IMR-90 (cell line): ENCODE results near the gene RAP1A. TPM values are rescaled to one million over a fixed set of nuclear protein-coding genes. Genes with fewer than 3 reads are reported as not detected.

Experiments used
- ATAC-seq: fragments of 200-7000 bp; cut with Tn5 transposase; 2 replicates; pipeline ENCODE4 v1.9.1; 2020; ENCODE audit warnings: low read depth, mild to moderate bottlenecking, moderate library complexity
- BruUV-seq: library from RNA; stranded (reverse); fragments of 400-500 nt; replicated peaks from 2 replicates; lab custom pipeline; 2021; lab: Mats Ljungman, UMichigan
- CTCF ChIA-PET: fragments of 300-600 bp; formaldehyde crosslinking; extraction: SDS; loops from one replicate; lab custom pipeline; 2021; ENCODE audit warnings: antibody characterized with exemption; lab: Yijun Ruan, JAX
- POLR2A ChIA-PET: fragments of 300-600 bp; sonication (Branson Sonifier 250); formaldehyde crosslinking; loops from one replicate; lab custom pipeline; 2022; ENCODE audit warnings: antibody characterized with exemption; ENCODE audit not compliant: unreplicated experiment; lab: Charles Lee
- DNase-seq: peaks from one replicate; pipeline ENCODE4 v3.0.0; 2013
- H2AFZ ChIP-seq: replicated peaks from 2 replicates; pipeline ENCODE3; 2013; ENCODE audit warnings: low read length, mild to moderate bottlenecking; ENCODE audit not compliant: poor library complexity
- H2AK5ac ChIP-seq: 2 replicates; pipeline ENCODE4 v1.6.1; 2013; ENCODE audit warnings: low read depth, low read length, inconsistent platforms
- H2AK9ac ChIP-seq: replicated peaks from 2 replicates; pipeline ENCODE3; 2013; ENCODE audit warnings: mild to moderate bottlenecking, low read depth, low read length, moderate library complexity; ENCODE audit not compliant: poor library complexity
- H2BK120ac ChIP-seq: 2 replicates; pipeline ENCODE4 v1.6.1; 2013; ENCODE audit warnings: low read depth, low read length, inconsistent platforms
- H2BK15ac ChIP-seq: 3 replicates; pipeline ENCODE4 v1.6.1; 2013; ENCODE audit warnings: low read depth, low read length, inconsistent platforms
- H2BK20ac ChIP-seq: 2 replicates; pipeline ENCODE4 v1.6.1; 2013; ENCODE audit warnings: low read depth, mild to moderate bottlenecking, inconsistent platforms, low read length, moderate library complexity
- H2BK5ac ChIP-seq: 2 replicates; pipeline ENCODE4 v1.6.1; 2013; ENCODE audit warnings: mild to moderate bottlenecking, low read depth, low read length, inconsistent platforms; ENCODE audit not compliant: poor library complexity, severe bottlenecking
- H3K14ac ChIP-seq: replicated peaks from 2 replicates; pipeline ENCODE4 v1.6.1; 2013; ENCODE audit warnings: low read depth, low read length, inconsistent platforms
- H3K18ac ChIP-seq: 2 replicates; pipeline ENCODE4 v1.6.1; 2013; ENCODE audit warnings: low read depth, low read length, control low read depth
- H3K23ac ChIP-seq: 2 replicates; pipeline ENCODE4 v1.6.1; 2013; ENCODE audit warnings: low read depth, low read length, inconsistent platforms
- H3K27ac ChIP-seq: 2 replicates; pipeline ENCODE4 v1.5.1; 2013; ENCODE audit warnings: mild to moderate bottlenecking, control low read depth, low read length; ENCODE audit not compliant: insufficient read depth
- H3K27me3 ChIP-seq: 2 replicates; pipeline ENCODE4 v1.6.1; 2013; ENCODE audit warnings: low read length; ENCODE audit not compliant: control insufficient read depth, insufficient read depth
- H3K36me3 ChIP-seq: 2 replicates; pipeline ENCODE4 v1.6.1; 2013; ENCODE audit warnings: low read length, mixed read lengths; ENCODE audit not compliant: control insufficient read depth, insufficient read depth
- H3K4ac ChIP-seq: 2 replicates; pipeline ENCODE4 v1.6.1; 2013; ENCODE audit warnings: low read depth, low read length, inconsistent platforms
- H3K4me1 ChIP-seq: 2 replicates; pipeline ENCODE4 v1.6.1; 2013; ENCODE audit warnings: low read length, mixed read lengths; ENCODE audit not compliant: control insufficient read depth, insufficient read depth
- H3K4me2 ChIP-seq: 2 replicates; pipeline ENCODE4 v1.6.1; 2013; ENCODE audit warnings: low read depth, mild to moderate bottlenecking, control low read depth, low read length, moderate library complexity
- H3K4me3 ChIP-seq: 2 replicates; pipeline ENCODE4 v1.5.1; 2013; ENCODE audit warnings: low read depth, mild to moderate bottlenecking, control low read depth, low read length, moderate library complexity; ENCODE audit not compliant: insufficient read depth
- H3K56ac ChIP-seq: 2 replicates; pipeline ENCODE4 v1.6.1; 2013; ENCODE audit warnings: low read length, inconsistent platforms; ENCODE audit not compliant: insufficient read depth; ENCODE audit errors: extremely low read depth
- H3K79me1 ChIP-seq, 2 experiments: 2 replicates each; pipeline ENCODE4 v1.6.1; 2013; ENCODE audit warnings: low read length in 2 of 2, inconsistent platforms in 1 of 2, low read depth in 1 of 2
- H3K9ac ChIP-seq: 2 replicates; pipeline ENCODE4 v1.6.1; 2013; ENCODE audit warnings: low read depth, low read length, control low read depth
- H3K9me1 ChIP-seq: 2 replicates; pipeline ENCODE4 v1.6.1; 2013; ENCODE audit warnings: low read length, inconsistent platforms; ENCODE audit not compliant: insufficient read depth
- H3K9me3 ChIP-seq: 2 replicates; pipeline ENCODE4 v1.6.1; 2013; ENCODE audit warnings: low read length; ENCODE audit not compliant: control insufficient read depth, insufficient read depth
- H4K20me1 ChIP-seq: 2 replicates; pipeline ENCODE4 v1.6.1; 2013; ENCODE audit warnings: low read length, inconsistent platforms; ENCODE audit not compliant: insufficient read depth
- H4K5ac ChIP-seq: 2 replicates; pipeline ENCODE4 v1.6.1; 2013; ENCODE audit warnings: mild to moderate bottlenecking, low read depth, low read length, control low read depth
- H4K8ac ChIP-seq, 2 experiments: 2 replicates each; pipeline ENCODE4 v1.6.1; 2013; ENCODE audit warnings: low read depth in 2 of 2, low read length in 2 of 2, control low read depth in 1 of 2, inconsistent platforms in 1 of 2
- H4K91ac ChIP-seq: 2 replicates; pipeline ENCODE4 v1.6.1; 2013; ENCODE audit warnings: low read depth, low read length, inconsistent platforms; ENCODE audit not compliant: insufficient read depth
- BHLHE40 ChIP-seq: fragments of 150-350 bp; IDR thresholded peaks from 2 replicates; pipeline ENCODE4 v1.6.1; 2016; ENCODE audit warnings: mild to moderate bottlenecking, low read depth, low read length
- CEBPB ChIP-seq: IDR thresholded peaks from 2 replicates; pipeline ENCODE4 v1.6.1; 2012; ENCODE audit warnings: low read depth, low read length, improper control_type of control experiment
- CHD1 ChIP-seq: IDR thresholded peaks from 2 replicates; pipeline ENCODE4 v1.6.1; 2012; ENCODE audit warnings: low read depth, low read length, improper control_type of control experiment
- CTCF ChIP-seq: conservative IDR thresholded peaks from 2 replicates; pipeline ENCODE4 v1.5.1; 2012; ENCODE audit warnings: mild to moderate bottlenecking, low read depth, low read length, improper control_type of control experiment
- ELK1 ChIP-seq: fragments of 150-350 bp; IDR thresholded peaks from 2 replicates; pipeline ENCODE4 v1.6.1; 2016; ENCODE audit warnings: low read depth, mild to moderate bottlenecking, low read length, moderate library complexity, borderline replicate concordance
- FOS ChIP-seq: fragments of 150-350 bp; IDR thresholded peaks from 2 replicates; pipeline ENCODE4 v1.6.1; 2016; ENCODE audit warnings: low read depth, low read length
- MAFK ChIP-seq: IDR thresholded peaks from 2 replicates; pipeline ENCODE4 v1.6.1; 2012; ENCODE audit warnings: low read depth, low read length, improper control_type of control experiment
- MAZ ChIP-seq: IDR thresholded peaks from 2 replicates; pipeline ENCODE4 v1.6.1; 2012; ENCODE audit warnings: low read depth, mild to moderate bottlenecking, low read length, improper control_type of control experiment, moderate library complexity, borderline replicate concordance
- MXI1 ChIP-seq: IDR thresholded peaks from 2 replicates; pipeline ENCODE4 v1.6.1; 2012; ENCODE audit warnings: low read depth, mild to moderate bottlenecking, low read length, moderate library complexity, borderline replicate concordance
- NFE2L2 ChIP-seq: fragments of 150-350 bp; IDR thresholded peaks from 2 replicates; pipeline ENCODE4 v1.6.1; 2016; ENCODE audit warnings: low read depth, mild to moderate bottlenecking, low read length
- POLR2A ChIP-seq: IDR thresholded peaks from 2 replicates; pipeline ENCODE4 v1.6.1; 2012; ENCODE audit warnings: mild to moderate bottlenecking, low read depth, low read length
- RAD21 ChIP-seq: IDR thresholded peaks from 2 replicates; pipeline ENCODE4 v1.6.1; 2012; ENCODE audit warnings: low read length, improper control_type of control experiment
- RCOR1 ChIP-seq: IDR thresholded peaks from 2 replicates; pipeline ENCODE4 v1.6.1; 2012; ENCODE audit warnings: mild to moderate bottlenecking, low read length, improper control_type of control experiment; ENCODE audit not compliant: insufficient replicate concordance
- RFX5 ChIP-seq: IDR thresholded peaks from 2 replicates; pipeline ENCODE4 v1.8.0; 2012; ENCODE audit warnings: low read depth, mild to moderate bottlenecking, low read length, moderate library complexity
- SMC3 ChIP-seq: fragments of 150-350 bp; IDR thresholded peaks from 2 replicates; pipeline ENCODE4 v1.6.1; 2016; ENCODE audit warnings: low read depth, mild to moderate bottlenecking, antibody characterized with exemption, low read length, moderate library complexity
- USF2 ChIP-seq: fragments of 150-350 bp; IDR thresholded peaks from 2 replicates; pipeline ENCODE4 v1.6.1; 2017; ENCODE audit warnings: mild to moderate bottlenecking, antibody characterized with exemption, low read length, low read depth
- WGBS, 2 experiments: methylation state at CpG; one replicate each; pipeline versions ENCODE4 v1.1.5 to v1.1.7; 2013; ENCODE audit warnings: missing lambda C conversion rate in 2 of 2; ENCODE audit not compliant: insufficient read length in 1 of 2; ENCODE audit errors: extremely low coverage in 2 of 2; 5-methylcytosine and 5-hydroxymethylcytosine counted together
- dilution Hi-C: fragments of 300-500 bp; cut with HindIII; formaldehyde crosslinking; loops from one replicate; pipeline ENCODE4 v1.14.3; 2018; ENCODE audit warnings: low sequenced_read_pairs; ENCODE audit not compliant: unreplicated experiment
- in situ Hi-C: fragments of 300-500 bp; cut with MboI; formaldehyde crosslinking; loops from 3 replicates; pipeline ENCODE4 v1.14.3; 2019; ENCODE audit warnings: low sequenced_read_pairs, inconsistent platforms, mixed read lengths
- intact Hi-C: fragments of 100-400 bp; cut with micrococcal nuclease; formaldehyde crosslinking; loops from 2 replicates; pipeline ENCODE4 v1.10.0; 2022
- polyA plus RNA-seq, 3 experiments: library from polyadenylated mRNA; depleted of rRNA; stranded (reverse); fragments of >200 nt; gene quantifications; 2 replicates each; pipeline ENCODE4 v1.2.3, GENCODE V29; 2012; ENCODE audit warnings: low replicate concordance in 1 of 3
- total RNA-seq: library from RNA; depleted of rRNA; stranded (reverse); fragments of >200 nt; gene quantifications from 2 replicates; pipeline ENCODE4 v1.2.3, GENCODE V29; 2012

RAP1A gene
- total and polyA plus RNA-seq, 2 of the 4 experiments (the other 2 are of a cell fraction): 18.1 to 43.6 TPM

GRCh38 chr1:111648806-111649205 is 29.2 kb downstream of the RAP1A start:
- peaks cover 3% of the 10 kb centered on the region for H3K4me1 ChIP-seq
- dilution Hi-C loops: no loop called here
- H2AK5ac ChIP-seq: peak overlapping the region; percentile 15; the same call in 1 of the 2 replicates
- ChIA-PET CTCF (interaction anchor here (1.1 kb wide), 1 partner anchor 141 kb away, joined by 4 read pairs; no protein-coding TSS in a partner anchor), POLR2A (no interaction called here)
- in situ Hi-C loops: loop anchor here (5.0 kb wide), 1 partner anchor 142 kb away; no protein-coding TSS in a partner anchor
- H2AK9ac ChIP-seq: no peak overlapping the region
- no peak overlapping the region for H4K5ac ChIP-seq
- H2AFZ ChIP-seq: no peak overlapping the region
- no peak overlapping the region for H3K4ac ChIP-seq
- H3K56ac ChIP-seq: no peak overlapping the region
- peaks cover 38% of the 10 kb centered on the region for H4K20me1 ChIP-seq
- H4K8ac ChIP-seq: no peak overlapping the region
- WGBS, 2 experiments: 94% methylated on average over 5 of the region's 7 CpGs; no CpG with 5 or more reads in 1 of the 2 experiments
- peaks cover 33 to 70% of the 10 kb centered on the region in 2 experiments for H3K79me1 ChIP-seq
- no peak overlapping the region for H4K91ac ChIP-seq
- no peaks in the 10 kb centered on the region for H3K9me3 ChIP-seq
- no peak overlapping the region for H3K23ac ChIP-seq
- no peak overlapping the region for H2BK120ac ChIP-seq
- H3K27ac ChIP-seq: no peak overlapping the region
- no peak overlapping the region for H2BK5ac ChIP-seq
- no peak overlapping the region for H3K9ac ChIP-seq
- TF ChIP-seq RAD21 (no peak), BHLHE40 (no peak), CTCF (no peak), SMC3 (no peak), CEBPB (no peak), USF2 (no peak), NFE2L2 (no peak), RFX5 (no peak), MAZ (no peak), CHD1 (no peak), FOS (no peak), MAFK (no peak), POLR2A (no peak), ELK1 (no peak), RCOR1 (no peak), MXI1 (no peak)
- peaks cover 20% of the 10 kb centered on the region; the same call in 1 of the 2 replicates for H3K9me1 ChIP-seq
- H3K27me3 ChIP-seq: no peaks in the 10 kb centered on the region
- H3K4me2 ChIP-seq: no peak overlapping the region
- no peak overlapping the region for H3K14ac ChIP-seq
- H2BK15ac ChIP-seq: no peak overlapping the region
- H3K4me3 ChIP-seq: no peak overlapping the region
- intact Hi-C loops: no loop called here
- DNase-seq (no peak), ATAC-seq (no peak)
- BruUV-seq: no TSS peak
- H3K36me3 ChIP-seq: peaks cover 6% of the 10 kb centered on the region
- no peak overlapping the region for H3K18ac ChIP-seq
- no peak overlapping the region for H2BK20ac ChIP-seq
